Keratinocyte (primary cell): ENCODE measurements around the gene ALK.

ENCODE experiments used
- EZH2 ChIP-seq: IDR thresholded peaks from one replicate; pipeline ENCODE4 v1.6.1; 2012; ENCODE audit warnings: inconsistent platforms, mild to moderate bottlenecking, low read length, moderate library complexity
- TF ChIP-seq, protein P1 (sequence below), 3 experiments: IDR thresholded peaks in 1 of 3; conservative IDR thresholded peaks in 1 of 3; optimal IDR thresholded peaks in 1 of 3; 2 replicates in 2 of 3; 3 replicates in 1 of 3; pipeline versions ENCODE3 to v1.5.1; 2011; ENCODE audit warnings: low read length in 3 of 3, mild to moderate bottlenecking in 3 of 3, moderate library complexity in 2 of 3, control low read depth in 1 of 3, inconsistent platforms in 1 of 3; ENCODE audit not compliant: insufficient read depth in 2 of 3; ENCODE audit errors: extremely low read depth in 1 of 3

DNA sequence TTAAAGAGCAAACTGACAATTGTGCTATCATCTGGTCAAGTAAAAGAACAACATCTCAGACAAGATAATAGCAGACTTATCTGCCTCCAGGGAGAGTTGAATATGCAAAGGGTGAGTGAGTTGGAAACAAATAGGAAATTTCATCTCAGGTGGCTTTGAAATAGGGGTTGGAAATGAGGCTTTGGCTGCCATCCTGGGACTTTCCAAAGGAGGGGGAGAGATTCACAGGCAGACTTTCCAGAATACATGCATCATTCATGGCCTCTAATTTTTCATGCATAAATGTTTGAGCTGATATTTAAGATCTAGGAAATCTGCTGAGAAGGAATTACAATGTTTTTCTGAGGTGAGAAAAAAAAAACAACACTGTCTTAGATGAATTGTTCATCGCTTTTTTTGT, 300.5 kb downstream of the ALK start:
- TF ChIP-seq, protein P1, sequence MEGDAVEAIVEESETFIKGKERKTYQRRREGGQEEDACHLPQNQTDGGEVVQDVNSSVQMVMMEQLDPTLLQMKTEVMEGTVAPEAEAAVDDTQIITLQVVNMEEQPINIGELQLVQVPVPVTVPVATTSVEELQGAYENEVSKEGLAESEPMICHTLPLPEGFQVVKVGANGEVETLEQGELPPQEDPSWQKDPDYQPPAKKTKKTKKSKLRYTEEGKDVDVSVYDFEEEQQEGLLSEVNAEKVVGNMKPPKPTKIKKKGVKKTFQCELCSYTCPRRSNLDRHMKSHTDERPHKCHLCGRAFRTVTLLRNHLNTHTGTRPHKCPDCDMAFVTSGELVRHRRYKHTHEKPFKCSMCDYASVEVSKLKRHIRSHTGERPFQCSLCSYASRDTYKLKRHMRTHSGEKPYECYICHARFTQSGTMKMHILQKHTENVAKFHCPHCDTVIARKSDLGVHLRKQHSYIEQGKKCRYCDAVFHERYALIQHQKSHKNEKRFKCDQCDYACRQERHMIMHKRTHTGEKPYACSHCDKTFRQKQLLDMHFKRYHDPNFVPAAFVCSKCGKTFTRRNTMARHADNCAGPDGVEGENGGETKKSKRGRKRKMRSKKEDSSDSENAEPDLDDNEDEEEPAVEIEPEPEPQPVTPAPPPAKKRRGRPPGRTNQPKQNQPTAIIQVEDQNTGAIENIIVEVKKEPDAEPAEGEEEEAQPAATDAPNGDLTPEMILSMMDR (optimal IDR thresholded peaks at IDR 0.05 in 1 of 3, IDR thresholded peaks at IDR 0.05 in 1 of 3, conservative IDR thresholded peaks at IDR 0.05 in 1 of 3; ENCODE audit: extremely low read depth in 1 of 3, insufficient read depth in 2 of 3, low read length in 3 of 3), result no peak
- TF ChIP-seq EZH2, result no peak
